NCI-H2107 (cell line): Measurements from ENCODE around the gene PPP1R16B.
"Not testable (repeated sequence)": the region's sequence is repeated elsewhere in the genome, so short reads cannot be mapped to it uniquely, and the experiment has no call there.

Source experiments
- DNase-seq: peaks from one replicate; lab custom pipeline; 2025; lab: John Stamatoyannopoulos, UW

The PPP1R16B gene

GRCh38 chr20:38935285-38935684 is 129.8 kb downstream of the PPP1R16B start:
- DNase-seq: no peak

GRCh38 chr20:38935967-38936407 is 130.5 kb downstream of the PPP1R16B start:
- no peak for DNase-seq

- no peak for DNase-seq
These were observed 131.5 kb downstream of the PPP1R16B start for GRCh38 chr20:38937000-38937399.

- DNase-seq: peak; percentile 7
These were observed 132.5 kb downstream of the PPP1R16B start for GRCh38 chr20:38937978-38938473.

- no peak for DNase-seq
These were observed 134.2 kb downstream of the PPP1R16B start for GRCh38 chr20:38939686-38940085.

GRCh38 chr20:38940644-38941043 is 135.1 kb downstream of the PPP1R16B start:
- DNase-seq: no peak

GRCh38 chr20:38941726-38942389 is 136.4 kb downstream of the PPP1R16B start:
- no peak for DNase-seq

- DNase-seq: no peak
These were observed 139.5 kb downstream of the PPP1R16B start for GRCh38 chr20:38945012-38945411.

GRCh38 chr20:38946836-38947235 is 141.3 kb downstream of the PPP1R16B start:
- DNase-seq: no peak

GRCh38 chr20:38947931-38948362 is 142.4 kb downstream of the PPP1R16B start:
- DNase-seq: no peak

- no peak for DNase-seq
These were observed 144.8 kb downstream of the PPP1R16B start for GRCh38 chr20:38950254-38950653.

GRCh38 chr20:38951611-38952010 is 146.1 kb downstream of the PPP1R16B start:
- DNase-seq: no peak

- DNase-seq: no peak
These were observed 146.7 kb downstream of the PPP1R16B start for GRCh38 chr20:38952153-38952552.

GRCh38 chr20:38953630-38954340 is 148.3 kb downstream of the PPP1R16B start:
- no peak for DNase-seq

- no peak for DNase-seq
These were observed 151.9 kb downstream of the PPP1R16B start for GRCh38 chr20:38957235-38957876.

GRCh38 chr20:38957915-38958485 is 152.5 kb downstream of the PPP1R16B start:
- DNase-seq: no peak

- DNase-seq: not testable (repeated sequence)
These were observed 154.7 kb downstream of the PPP1R16B start for GRCh38 chr20:38960187-38960687.

- no peak for DNase-seq
These were observed 156.1 kb downstream of the PPP1R16B start for GRCh38 chr20:38961530-38962043.

- DNase-seq: peak; percentile 80
These were observed 156.8 kb downstream of the PPP1R16B start, which contains the start of gene DHX35 for GRCh38 chr20:38962044-38962927. Gene DHX35 (plus strand): TSS chr20:38962344. CDS start chr20:38962368, 24 bp downstream.

- no peak for DNase-seq
These were observed 157.5 kb downstream of the PPP1R16B start for GRCh38 chr20:38962928-38963401.

GRCh38 chr20:38963745-38964144 is 158.2 kb downstream of the PPP1R16B start:
- no peak for DNase-seq
